A549 (cell line): ENCODE measurements around the gene MAF. TPM values are rescaled to one million over a fixed set of nuclear protein-coding genes. Genes with fewer than 3 reads are reported as not detected.

Source experiments
- CEBPB ChIP-seq, 2 experiments: fragments of >200 bp in 1 of 2; sonication (Bioruptor Twin) in 1 of 2; formaldehyde crosslinking in 1 of 2; IDR thresholded peaks; 2 replicates each; pipeline ENCODE4 v1.6.1; 2012 to 2016
- HOXB5 ChIP-seq: fragments of 250-450 bp; sonication (Bioruptor Pico); IDR thresholded peaks from 2 replicates; pipeline ENCODE4 v1.5.0; 2020; ENCODE audit warnings: mild to moderate bottlenecking, moderate library complexity
- NFE2L2 ChIP-seq: fragments of 150-350 bp; conservative IDR thresholded peaks from 2 replicates; pipeline ENCODE4 v1.6.1; 2014; ENCODE audit warnings: low read length
- polyA plus RNA-seq, 4 experiments: library from polyadenylated mRNA; depleted of rRNA in 3 of 4; stranded (reverse); fragments of >200 nt; fragmentation: RNase III in 1 of 4; extraction: RNeasy Plus Mini Kit Qiagen cat#74134 plus additional on column Dnase treatment in 1 of 4; gene quantifications; 2 replicates in 3 of 4; 3 replicates in 1 of 4; pipeline ENCODE4 v1.2.3, GENCODE V29; 2011 to 2017
- TF ChIP-seq, protein P1 (sequence below): fragments of 250-450 bp; sonication (Bioruptor Pico); IDR thresholded peaks from 2 replicates; pipeline ENCODE4 v1.5.0; 2020; ENCODE audit warnings: low read depth, mild to moderate bottlenecking, moderate library complexity

The MAF gene
- polyA plus RNA-seq, 2 of the 4 experiments (the other 2 are of a cell fraction) = 0.14 to 0.37 TPM

- TF ChIP-seq HOXB5 (CRISPR knock-in tag) (no peak), CEBPB (IDR thresholded peaks at IDR 0.05) (no peak), NFE2L2 (no peak)
- TF ChIP-seq, protein P1, sequence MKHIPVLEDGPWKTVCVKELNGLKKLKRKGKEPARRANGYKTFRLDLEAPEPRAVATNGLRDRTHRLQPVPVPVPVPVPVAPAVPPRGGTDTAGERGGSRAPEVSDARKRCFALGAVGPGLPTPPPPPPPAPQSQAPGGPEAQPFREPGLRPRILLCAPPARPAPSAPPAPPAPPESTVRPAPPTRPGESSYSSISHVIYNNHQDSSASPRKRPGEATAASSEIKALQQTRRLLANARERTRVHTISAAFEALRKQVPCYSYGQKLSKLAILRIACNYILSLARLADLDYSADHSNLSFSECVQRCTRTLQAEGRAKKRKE (CRISPR knock-in tag) = no peak
Measured at GRCh38 chr16:79547085-79547484, 53.5 kb downstream of the MAF start (continued).
